Right lobe of liver (tissue), 4 donors: ENCODE measurements around the gene CRYGA.

ENCODE experiments used
- POLR2A ChIP-seq: fragments of 450-650 bp; IDR thresholded peaks from one replicate; pipeline ENCODE4 v1.6.1; 2017; ENCODE audit warnings: antibody characterized with exemption, mild to moderate bottlenecking
- TF ChIP-seq, protein P1 (sequence below), 4 donors: fragments of 200-600 bp in 3 of 4; fragments of 450-650 bp in 1 of 4; IDR thresholded peaks; one replicate each; pipeline versions ENCODE4 v1.5.1 to v1.8.0; 2016 to 2022; ENCODE audit warnings: antibody characterized with exemption in 4 of 4, mild to moderate bottlenecking in 2 of 4
- donor health status: DM: no; HTN: no; CAD: no.
- donor health status: DM: no; HTN: no; CAD: no.
- donor health status: DM: no; HTN: yes; CAD: no.

DNA sequence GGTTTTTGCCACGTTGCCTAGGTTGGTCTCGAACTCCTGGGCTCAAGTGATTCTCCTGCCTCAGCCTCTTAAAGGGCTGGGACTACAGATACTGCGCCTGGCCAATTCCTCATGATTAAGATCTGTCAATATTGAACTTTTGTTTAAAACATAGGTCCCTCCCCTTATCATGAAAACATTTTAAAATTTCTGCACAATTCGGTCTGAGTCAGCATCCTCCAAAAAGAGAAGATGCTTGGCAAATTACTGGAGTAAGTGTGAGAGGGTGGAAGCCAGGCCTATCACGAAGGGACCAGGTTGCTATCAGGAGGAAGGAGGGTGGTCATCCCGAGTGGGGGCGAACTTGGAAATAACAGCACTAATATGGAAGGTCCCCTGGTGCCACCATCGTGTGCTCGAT lies 10.8 kb upstream of the CRYGA start:
- TF ChIP-seq, protein P1, sequence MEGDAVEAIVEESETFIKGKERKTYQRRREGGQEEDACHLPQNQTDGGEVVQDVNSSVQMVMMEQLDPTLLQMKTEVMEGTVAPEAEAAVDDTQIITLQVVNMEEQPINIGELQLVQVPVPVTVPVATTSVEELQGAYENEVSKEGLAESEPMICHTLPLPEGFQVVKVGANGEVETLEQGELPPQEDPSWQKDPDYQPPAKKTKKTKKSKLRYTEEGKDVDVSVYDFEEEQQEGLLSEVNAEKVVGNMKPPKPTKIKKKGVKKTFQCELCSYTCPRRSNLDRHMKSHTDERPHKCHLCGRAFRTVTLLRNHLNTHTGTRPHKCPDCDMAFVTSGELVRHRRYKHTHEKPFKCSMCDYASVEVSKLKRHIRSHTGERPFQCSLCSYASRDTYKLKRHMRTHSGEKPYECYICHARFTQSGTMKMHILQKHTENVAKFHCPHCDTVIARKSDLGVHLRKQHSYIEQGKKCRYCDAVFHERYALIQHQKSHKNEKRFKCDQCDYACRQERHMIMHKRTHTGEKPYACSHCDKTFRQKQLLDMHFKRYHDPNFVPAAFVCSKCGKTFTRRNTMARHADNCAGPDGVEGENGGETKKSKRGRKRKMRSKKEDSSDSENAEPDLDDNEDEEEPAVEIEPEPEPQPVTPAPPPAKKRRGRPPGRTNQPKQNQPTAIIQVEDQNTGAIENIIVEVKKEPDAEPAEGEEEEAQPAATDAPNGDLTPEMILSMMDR (IDR thresholded peaks at IDR 0.05), result no peak
- TF ChIP-seq POLR2A, result no peak
